EH (cell line): ENCODE results near the gene PSMD14.
"Not testable (repeated sequence)": the region's sequence is repeated elsewhere in the genome, so short reads cannot be mapped to it uniquely, and the experiment has no call there.

ENCODE experiments used
- DNase-seq: peaks from one replicate; pipeline ENCODE4 v3.0.0-alpha.2; 2015; ENCODE audit warnings: low read depth

The PSMD14 gene

GRCh38 chr2:161308178-161308955 lies at the start of gene PSMD14:
PSMD14 (plus strand) TSS chr2:161308425; CDS start chr2:161318826, 10,401 bp downstream.
- peak; percentile 96 for DNase-seq

- DNase-seq = no peak
These were observed 42.4 kb upstream of the PSMD14 start for GRCh38 chr2:161265874-161266273.

GRCh38 chr2:161269111-161269510 lies 39.1 kb upstream of the PSMD14 start:
- no peak for DNase-seq

- DNase-seq = peak; percentile 63
These were observed 35.0 kb upstream of the PSMD14 start for GRCh38 chr2:161273038-161273760.

- peak; percentile 5 for DNase-seq
These were observed 29.5 kb upstream of the PSMD14 start for GRCh38 chr2:161278564-161279229.

GRCh38 chr2:161279230-161279815 lies 28.9 kb upstream of the PSMD14 start:
- not testable (repeated sequence) for DNase-seq

GRCh38 chr2:161280906-161281323 lies 27.3 kb upstream of the PSMD14 start:
- peak; percentile 20 for DNase-seq

GRCh38 chr2:161281615-161282310 lies 26.5 kb upstream of the PSMD14 start:
- not testable (repeated sequence) for DNase-seq

- not testable (repeated sequence) for DNase-seq
These were observed 25.9 kb upstream of the PSMD14 start for GRCh38 chr2:161282311-161282644.

GRCh38 chr2:161283926-161284325 lies 24.3 kb upstream of the PSMD14 start:
- peak; percentile 35 for DNase-seq

- no peak for DNase-seq
These were observed 4.6 kb upstream of the PSMD14 start for GRCh38 chr2:161303535-161304050.

GRCh38 chr2:161306919-161307318 lies 1.3 kb upstream of the PSMD14 start:
- DNase-seq = no peak

- DNase-seq = no peak
These were observed 549 bp upstream of the PSMD14 start for GRCh38 chr2:161307676-161308075.

- peak; percentile 44 for DNase-seq
These were observed 4.8 kb downstream of the PSMD14 start for GRCh38 chr2:161312996-161313395.

GRCh38 chr2:161315380-161315779 lies 7.2 kb downstream of the PSMD14 start:
- no peak for DNase-seq

- no peak for DNase-seq
These were observed 8.5 kb downstream of the PSMD14 start for GRCh38 chr2:161316701-161317100.

- DNase-seq = no peak
These were observed 13.9 kb downstream of the PSMD14 start for GRCh38 chr2:161321944-161322648.

GRCh38 chr2:161324876-161325275 lies 16.7 kb downstream of the PSMD14 start:
- DNase-seq = no peak

GRCh38 chr2:161327582-161327981 lies 19.4 kb downstream of the PSMD14 start:
- no peak for DNase-seq

GRCh38 chr2:161332371-161332967 lies 24.2 kb downstream of the PSMD14 start:
- DNase-seq = no peak

- DNase-seq = no peak
These were observed 27.4 kb downstream of the PSMD14 start for GRCh38 chr2:161335626-161336025.
